Spleen (tissue), 11 donors: ENCODE results near the gene IGHMBP2. TPM values are rescaled to one million over a fixed set of nuclear protein-coding genes. Genes with fewer than 3 reads are reported as not detected.

Experiments used
- DNase-seq: peaks from one replicate; pipeline ENCODE4 v3.0.0-alpha.2; 2020
- H3K27ac ChIP-seq, 8 donors: fragments of 200-600 bp; sonication (generic) in 7 of 8; 1 replicate in 4 of 8; 2 replicates in 4 of 8; pipeline versions ENCODE4 v1.5.0 to v1.8.0; 2016 to 2021; ENCODE audit warnings: inconsistent platforms in 4 of 8, mild to moderate bottlenecking in 4 of 8, moderate library complexity in 1 of 8
- H3K27me3 ChIP-seq, 7 donors: fragments of 200-600 bp; sonication (generic) in 6 of 7; replicated peaks in 1 of 7; 1 replicate in 4 of 7; 2 replicates in 3 of 7; pipeline versions ENCODE4 v1.5.0 to v1.8.0; 2016 to 2021; ENCODE audit warnings: inconsistent platforms in 3 of 7, mild to moderate bottlenecking in 1 of 7
- H3K36me3 ChIP-seq, 6 donors: fragments of 200-600 bp; sonication (generic) in 5 of 6; 1 replicate in 4 of 6; 2 replicates in 2 of 6; pipeline versions ENCODE4 v1.5.0 to v1.8.0; 2016 to 2021; ENCODE audit warnings: inconsistent platforms in 2 of 6
- H3K4me1 ChIP-seq, 6 donors: fragments of 200-600 bp; sonication (generic) in 5 of 6; 1 replicate in 3 of 6; 2 replicates in 3 of 6; pipeline versions ENCODE4 v1.5.0 to v1.8.0; 2016 to 2021; ENCODE audit warnings: inconsistent platforms in 3 of 6
- H3K4me3 ChIP-seq, 8 donors: fragments of 200-600 bp; sonication (generic) in 7 of 8; 1 replicate in 4 of 8; 2 replicates in 4 of 8; pipeline versions ENCODE4 v1.5.0 to v1.8.0; 2016 to 2021; ENCODE audit warnings: inconsistent platforms in 4 of 8, mild to moderate bottlenecking in 4 of 8, moderate library complexity in 2 of 8
- H3K9me3 ChIP-seq, 8 donors: fragments of 200-600 bp; sonication (generic) in 7 of 8; 1 replicate in 4 of 8; 2 replicates in 4 of 8; pipeline versions ENCODE4 v1.5.0 to v1.8.0; 2016 to 2021; ENCODE audit warnings: inconsistent platforms in 4 of 8
- CTCF ChIP-seq, 11 experiments: fragments of 200-600 bp in 7 of 11; fragments of 450-650 bp in 4 of 11; sonication (generic) in 4 of 11; IDR thresholded peaks in 8 of 11; conservative IDR thresholded peaks in 3 of 11; 1 replicate in 7 of 11; 2 replicates in 4 of 11; pipeline versions ENCODE4 v1.4.0 to v1.8.0; 2016 to 2021; ENCODE audit warnings: antibody characterized with exemption in 11 of 11, inconsistent platforms in 4 of 11, mild to moderate bottlenecking in 1 of 11
- POLR2A ChIP-seq, 3 donors: fragments of 450-650 bp; IDR thresholded peaks; one replicate each; pipeline ENCODE4 v1.5.1; 2017; ENCODE audit warnings: antibody characterized with exemption in 3 of 3, mild to moderate bottlenecking in 1 of 3
- POLR2AphosphoS5 ChIP-seq, 3 donors: sonication (generic); formaldehyde crosslinking; IDR thresholded peaks; one replicate each; pipeline ENCODE4 v1.5.1; 2017; ENCODE audit warnings: antibody characterized with exemption in 3 of 3
- WGBS, 5 donors: extraction: QIAGEN DNeasy Blood & Tissue Kit in 3 of 5; methylation state at CpG; one replicate each; pipeline versions ENCODE4 v1.1.5 to v1.1.7; 2013 to 2018; 5-methylcytosine and 5-hydroxymethylcytosine counted together
- intact Hi-C: fragments of 100-400 bp; cut with DNase I; formaldehyde crosslinking; loops from one replicate; pipeline ENCODE4 v1.15.0; 2023; ENCODE audit warnings: low total_unique reads
- polyA plus RNA-seq, 3 donors: library from polyadenylated mRNA; stranded (reverse); fragments of 200-250 nt; gene quantifications; one replicate each; pipeline ENCODE4 v1.2.1, GENCODE V29; 2013
- total RNA-seq, 7 donors: library from RNA; depleted of rRNA in 3 of 7; stranded (reverse); fragments of >200 nt in 3 of 7; fragmentation: NEBNext Ultra II Directional in 4 of 7; extraction: Animal tissue kit (Norgen Biotek cat#: 25700) in 4 of 7; gene quantifications; one replicate each; pipeline versions ENCODE4 v1.1.0 to v1.2.1, GENCODE V29; 2016 to 2021
- donor health status: healthy with polysubstance abuse.
- donor health status: DM: no; HTN: no; CAD: no; lungs with moderate emphysema.
- donor health status: DM: no; HTN: no; CAD: no.
- donor health status: Bipolar disorder and iron deficiency.
- donor health status: healthy.
- donor health status: DM: no; HTN: no; CAD: no.
- donor health status: DM: yes; HTN: yes; CAD: no.

The IGHMBP2 gene
- total and polyA plus RNA-seq, 10 donors = 8.2 to 31.6 (median 24.6) TPM

DNA sequence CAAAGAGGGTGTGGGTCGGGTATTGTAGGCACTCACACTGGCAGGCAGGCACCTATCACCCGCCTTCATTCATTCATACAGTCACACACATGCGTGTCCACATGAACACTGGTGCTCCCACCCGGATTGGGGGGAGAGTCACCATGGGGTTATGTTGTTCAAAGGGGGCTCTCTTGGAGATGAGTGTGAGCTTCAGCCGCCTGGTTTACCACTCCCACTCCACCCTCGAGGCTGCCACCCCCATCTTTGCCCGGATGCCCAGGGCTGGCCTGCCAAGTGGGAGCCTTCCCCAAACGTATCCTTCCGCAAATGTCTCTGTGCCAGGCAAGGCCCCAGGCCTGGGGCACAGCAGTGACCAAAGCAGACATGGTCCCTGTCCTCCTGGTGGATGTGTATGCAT, 54.5 kb downstream of the IGHMBP2 start:
- no peaks in the 10 kb centered on the region for H3K36me3 ChIP-seq
- H3K4me3 ChIP-seq = no peak overlapping the region
- DNase-seq = peak; percentile 61
- peaks cover 4 to 23% (median 13%) of the 10 kb centered on the region in 6 donors for H3K4me1 ChIP-seq
- WGBS, 5 donors = 90 to 96% (median 95%) methylated on average over 9 of the region's 9 CpGs
- H3K9me3 ChIP-seq = peaks cover 0 to 7% (median 0%) of the 10 kb centered on the region in 8 donors
- intact Hi-C loops = no loop called here
- peaks cover 0 to 41% (median 0%) of the 10 kb centered on the region in 7 donors for H3K27me3 ChIP-seq
- TF ChIP-seq POLR2AphosphoS5 (IDR thresholded peaks at IDR 0.05) = no peak
- no peak for TF ChIP-seq CTCF (IDR thresholded peaks at IDR 0.05 in 8 of 11, conservative IDR thresholded peaks at IDR 0.05 in 3 of 11)
- no peak for TF ChIP-seq POLR2A (IDR thresholded peaks at IDR 0.05)
- H3K27ac ChIP-seq = no peak overlapping the region

DNA sequence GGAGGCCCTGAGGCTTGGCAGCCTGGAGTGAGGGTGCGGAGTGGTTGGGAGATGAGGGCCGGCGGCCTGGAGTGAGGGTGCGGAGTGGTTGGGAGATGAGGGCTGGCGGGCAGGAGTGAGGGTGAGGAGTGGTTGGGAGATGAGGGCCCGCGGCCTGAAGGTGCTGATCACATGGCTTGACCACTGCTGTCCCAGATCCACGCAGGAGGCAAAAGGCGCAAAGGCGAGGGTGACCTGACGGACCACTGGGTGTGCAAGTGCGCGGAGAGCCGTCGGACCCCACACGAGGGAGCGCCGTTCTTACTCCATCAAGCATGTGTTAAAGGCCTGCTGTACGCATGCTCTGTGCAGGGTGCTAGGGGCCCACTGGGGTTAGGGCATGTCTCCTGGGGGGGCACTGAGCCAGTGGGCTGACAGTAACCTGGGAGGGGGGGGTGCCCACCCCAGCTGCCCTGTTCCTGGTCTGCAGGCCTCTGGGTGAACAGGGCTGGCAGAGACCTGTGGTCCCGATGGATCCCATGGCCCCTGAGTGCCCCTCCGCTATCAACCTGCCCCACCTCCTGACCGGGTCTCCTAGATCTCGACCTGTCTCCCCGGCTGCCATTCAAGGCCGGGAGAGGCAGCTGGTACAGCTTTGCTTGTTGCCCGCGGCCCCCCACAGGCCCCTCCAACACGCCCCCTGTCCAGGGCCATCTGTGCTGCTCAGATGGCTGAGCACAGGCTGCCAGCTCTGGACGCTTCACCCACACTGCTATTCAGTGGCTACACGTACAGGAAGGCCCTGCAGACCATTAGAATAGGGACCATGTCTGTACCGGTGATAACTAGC, 56.0 kb downstream of the IGHMBP2 start:
- H3K4me1 ChIP-seq = peaks cover 4 to 22% (median 13%) of the 10 kb centered on the region in 6 donors
- H3K4me3 ChIP-seq = no peak overlapping the region
- WGBS, 5 donors = 85 to 93% (median 91%) methylated on average over 20 to 31 of the region's 31 CpGs
- peaks cover 0 to 34% (median 0%) of the 10 kb centered on the region in 7 donors for H3K27me3 ChIP-seq
- intact Hi-C loops = no loop called here
- DNase-seq = peak; percentile 64
- no peaks in the 10 kb centered on the region for H3K36me3 ChIP-seq
- TF ChIP-seq CTCF (IDR thresholded peaks at IDR 0.05 in 8 of 11, conservative IDR thresholded peaks at IDR 0.05 in 3 of 11) (no peak), POLR2A (IDR thresholded peaks at IDR 0.05) (no peak), POLR2AphosphoS5 (IDR thresholded peaks at IDR 0.05) (no peak)
- no peak overlapping the region for H3K27ac ChIP-seq
- peaks cover 0 to 7% (median 0%) of the 10 kb centered on the region in 8 donors for H3K9me3 ChIP-seq

GRCh38 chr11:68960294-68961071, 56.8 kb downstream of the IGHMBP2 start:
- intact Hi-C loops = no loop called here
- peak; percentile 53 for DNase-seq
- peaks cover 0 to 7% (median 0%) of the 10 kb centered on the region in 8 donors for H3K9me3 ChIP-seq

More at GRCh38 chr11:68960294-68961071, 56.8 kb downstream of the IGHMBP2 start:
- Histone ChIP-seq H3K27ac (no peak overlapping the region), H3K4me1 (peaks cover 2 to 14% (median 5%) of the 10 kb centered on the region in 6 donors), H3K36me3 (no peaks in the 10 kb centered on the region), H3K4me3 (no peak overlapping the region), H3K27me3 (peaks cover 0 to 33% (median 0%) of the 10 kb centered on the region in 7 donors)
- 85 to 89% (median 86%) methylated on average over 18 to 25 of the region's 25 CpGs for WGBS, 5 donors
- TF ChIP-seq POLR2A (IDR thresholded peaks at IDR 0.05) (no peak), CTCF (IDR thresholded peaks at IDR 0.05 in 8 of 11, conservative IDR thresholded peaks at IDR 0.05 in 3 of 11) (no peak)
